B cell (primary cell): ENCODE measurements around the gene OMA1.

ENCODE experiments used
- CTCF ChIP-seq: fragments of 200-600 bp; IDR thresholded peaks from one replicate; pipeline ENCODE4 v1.8.0; 2022; ENCODE audit warnings: antibody characterized with exemption, mild to moderate bottlenecking
- EZH2 ChIP-seq: IDR thresholded peaks from 2 replicates; pipeline ENCODE4 v1.6.1; 2012; ENCODE audit warnings: borderline replicate concordance, low read depth, mild to moderate bottlenecking, moderate library complexity, low read length; ENCODE audit not compliant: insufficient read depth, poor library complexity, severe bottlenecking

- no peak for TF ChIP-seq CTCF
- TF ChIP-seq EZH2: no peak
Measured at GRCh38 chr1:58566339-58566738, 19.8 kb upstream of the OMA1 start.
